Parathyroid adenoma (tissue), 2 donors: ENCODE data around the gene EFNA5.

Source experiments
- H2AFZ ChIP-seq: fragments of 300-600 bp; sonication (generic); one replicate; pipeline ENCODE4 v1.7.0; 2017; ENCODE audit warnings: antibody characterized with exemption, mild to moderate bottlenecking
- H3K27ac ChIP-seq: fragments of 300-600 bp; sonication (generic); one replicate; pipeline ENCODE4 v1.7.0; 2017
- H3K27me3 ChIP-seq: fragments of 300-600 bp; sonication (generic); one replicate; pipeline ENCODE4 v1.7.0; 2017; ENCODE audit warnings: low read length; ENCODE audit not compliant: control insufficient read depth, insufficient read depth
- H3K36me3 ChIP-seq: fragments of 300-600 bp; sonication (generic); one replicate; pipeline ENCODE4 v1.7.0; 2017; ENCODE audit warnings: low read length; ENCODE audit not compliant: control insufficient read depth, insufficient read depth
- H3K4me1 ChIP-seq: fragments of 300-600 bp; sonication (generic); one replicate; pipeline ENCODE4 v1.7.0; 2017; ENCODE audit warnings: control low read depth
- H3K4me2 ChIP-seq: fragments of 300-600 bp; sonication (generic); one replicate; pipeline ENCODE4 v1.7.0; 2017; ENCODE audit warnings: low read length
- H3K4me3 ChIP-seq: fragments of 300-600 bp; sonication (generic); one replicate; pipeline ENCODE4 v1.7.0; 2017; ENCODE audit warnings: low read depth, low read length
- H3K79me2 ChIP-seq: fragments of 300-600 bp; sonication (generic); one replicate; pipeline ENCODE4 v1.7.0; 2017; ENCODE audit warnings: control low read depth
- H3K9ac ChIP-seq: fragments of 300-600 bp; sonication (generic); one replicate; pipeline ENCODE4 v1.7.0; 2017; ENCODE audit warnings: mild to moderate bottlenecking
- H3K9me3 ChIP-seq: fragments of 300-600 bp; sonication (generic); one replicate; pipeline ENCODE4 v1.7.0; 2017; ENCODE audit warnings: low read length; ENCODE audit not compliant: control insufficient read depth
- TF ChIP-seq, protein P1 (sequence below): fragments of 300-600 bp; sonication (generic); IDR thresholded peaks from one replicate; pipeline ENCODE4 v1.7.0; 2017; ENCODE audit warnings: antibody characterized with exemption, mild to moderate bottlenecking
- donor health status: primary hyperparathyroidism.

EFNA5 gene

GRCh38 chr5:107671742-107672210 is 1.0 kb upstream of the EFNA5 start:
- Histone ChIP-seq H3K79me2 (no peaks in the 10 kb centered on the region), H3K9me3 (no peaks in the 10 kb centered on the region), H2AFZ (peak overlapping the region; percentile 57), H3K27ac (no peak overlapping the region), H3K36me3 (no peaks in the 10 kb centered on the region), H3K27me3 (no peaks in the 10 kb centered on the region), H3K4me3 (peak overlapping the region; percentile 47), H3K9ac (no peak overlapping the region), H3K4me2 (peak overlapping the region; percentile 99), H3K4me1 (peaks cover 3% of the 10 kb centered on the region)
- TF ChIP-seq, protein P1, sequence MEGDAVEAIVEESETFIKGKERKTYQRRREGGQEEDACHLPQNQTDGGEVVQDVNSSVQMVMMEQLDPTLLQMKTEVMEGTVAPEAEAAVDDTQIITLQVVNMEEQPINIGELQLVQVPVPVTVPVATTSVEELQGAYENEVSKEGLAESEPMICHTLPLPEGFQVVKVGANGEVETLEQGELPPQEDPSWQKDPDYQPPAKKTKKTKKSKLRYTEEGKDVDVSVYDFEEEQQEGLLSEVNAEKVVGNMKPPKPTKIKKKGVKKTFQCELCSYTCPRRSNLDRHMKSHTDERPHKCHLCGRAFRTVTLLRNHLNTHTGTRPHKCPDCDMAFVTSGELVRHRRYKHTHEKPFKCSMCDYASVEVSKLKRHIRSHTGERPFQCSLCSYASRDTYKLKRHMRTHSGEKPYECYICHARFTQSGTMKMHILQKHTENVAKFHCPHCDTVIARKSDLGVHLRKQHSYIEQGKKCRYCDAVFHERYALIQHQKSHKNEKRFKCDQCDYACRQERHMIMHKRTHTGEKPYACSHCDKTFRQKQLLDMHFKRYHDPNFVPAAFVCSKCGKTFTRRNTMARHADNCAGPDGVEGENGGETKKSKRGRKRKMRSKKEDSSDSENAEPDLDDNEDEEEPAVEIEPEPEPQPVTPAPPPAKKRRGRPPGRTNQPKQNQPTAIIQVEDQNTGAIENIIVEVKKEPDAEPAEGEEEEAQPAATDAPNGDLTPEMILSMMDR, result no peak

- Histone ChIP-seq H3K79me2 (no peaks in the 10 kb centered on the region), H3K4me1 (peaks cover 3% of the 10 kb centered on the region), H3K9me3 (no peaks in the 10 kb centered on the region), H3K9ac (no peak overlapping the region), H3K27ac (no peak overlapping the region), H3K4me3 (peak overlapping the region; percentile 57), H2AFZ (peak overlapping the region; percentile 66), H3K36me3 (no peaks in the 10 kb centered on the region), H3K27me3 (no peaks in the 10 kb centered on the region), H3K4me2 (peak overlapping the region; percentile 99)
- TF ChIP-seq, protein P1, result no peak
Observed at GRCh38 chr5:107670087-107670931, 428 bp downstream of the EFNA5 start.

- TF ChIP-seq, protein P1, result no peak
- H3K9me3 ChIP-seq, result no peaks in the 10 kb centered on the region
- H3K27ac ChIP-seq, result no peak overlapping the region
- H3K79me2 ChIP-seq, result no peaks in the 10 kb centered on the region
- H3K27me3 ChIP-seq, result no peaks in the 10 kb centered on the region
- peaks cover 3% of the 10 kb centered on the region for H3K4me1 ChIP-seq
- H3K9ac ChIP-seq, result no peak overlapping the region
- H3K4me3 ChIP-seq, result peak overlapping the region; percentile 36
- H2AFZ ChIP-seq, result peak overlapping the region; percentile 66
- peak overlapping the region; percentile 70 for H3K4me2 ChIP-seq
- no peaks in the 10 kb centered on the region for H3K36me3 ChIP-seq
Observed at GRCh38 chr5:107669096-107670031, 1.4 kb downstream of the EFNA5 start.

DNA sequence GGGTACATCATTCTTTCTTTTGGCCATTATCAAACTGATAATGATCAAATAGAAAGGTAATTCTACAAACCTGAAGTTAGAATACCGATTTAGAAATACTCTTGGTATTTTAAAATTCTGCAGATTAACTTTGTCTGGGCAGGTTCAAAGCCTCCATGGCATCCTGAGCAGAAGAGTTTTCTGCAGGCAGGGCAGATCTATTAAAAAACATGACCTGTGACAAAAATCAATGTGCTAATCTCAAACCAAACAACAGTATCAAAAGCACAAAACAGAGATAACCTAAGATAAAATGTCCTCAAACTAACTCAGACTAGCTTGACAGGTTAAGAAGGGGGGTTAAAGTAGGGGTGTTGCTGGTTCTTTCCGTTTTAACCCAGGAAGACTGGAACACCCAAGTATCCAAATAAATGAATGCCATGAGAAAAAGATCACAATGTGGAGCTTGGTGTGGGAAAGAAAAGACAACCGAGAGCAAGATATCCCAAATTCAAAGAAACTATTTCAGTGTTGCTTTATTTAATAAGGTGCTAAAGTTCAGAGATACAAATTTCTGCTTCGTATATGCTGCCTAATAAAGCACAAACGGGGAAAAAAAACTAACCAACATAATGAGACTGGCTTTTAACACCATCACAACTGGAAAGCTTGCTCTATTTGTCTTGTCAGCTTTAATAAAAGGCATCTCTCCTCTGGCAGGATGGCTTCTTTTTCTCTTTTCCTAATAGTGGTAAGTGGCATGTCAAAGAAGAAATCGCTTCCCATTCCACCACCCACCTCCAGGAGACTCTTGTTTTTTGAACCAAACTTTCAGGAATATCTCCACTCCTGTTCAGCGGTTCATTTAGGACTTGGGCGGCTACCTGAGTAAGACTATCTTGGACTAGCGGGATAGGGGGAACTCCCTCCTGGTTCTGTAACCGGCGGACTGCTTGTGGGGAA is 2.3 kb downstream of the EFNA5 start:
- Histone ChIP-seq H3K27me3 (no peaks in the 10 kb centered on the region), H3K9ac (no peak overlapping the region), H3K4me2 (no peak overlapping the region), H3K9me3 (no peaks in the 10 kb centered on the region), H3K4me1 (peaks cover 3% of the 10 kb centered on the region), H3K79me2 (no peaks in the 10 kb centered on the region), H2AFZ (no peak overlapping the region), H3K36me3 (no peaks in the 10 kb centered on the region), H3K4me3 (no peak overlapping the region), H3K27ac (no peak overlapping the region)
- TF ChIP-seq, protein P1, result no peak
